Measurements from ENCODE around the gene CIDEB. TPM values are rescaled to one million over a fixed set of nuclear protein-coding genes. Genes with fewer than 3 reads are reported as not detected.

CIDEB gene
- total RNA-seq, 1 donor from 2014 or later, result 18.8 TPM

DNA sequence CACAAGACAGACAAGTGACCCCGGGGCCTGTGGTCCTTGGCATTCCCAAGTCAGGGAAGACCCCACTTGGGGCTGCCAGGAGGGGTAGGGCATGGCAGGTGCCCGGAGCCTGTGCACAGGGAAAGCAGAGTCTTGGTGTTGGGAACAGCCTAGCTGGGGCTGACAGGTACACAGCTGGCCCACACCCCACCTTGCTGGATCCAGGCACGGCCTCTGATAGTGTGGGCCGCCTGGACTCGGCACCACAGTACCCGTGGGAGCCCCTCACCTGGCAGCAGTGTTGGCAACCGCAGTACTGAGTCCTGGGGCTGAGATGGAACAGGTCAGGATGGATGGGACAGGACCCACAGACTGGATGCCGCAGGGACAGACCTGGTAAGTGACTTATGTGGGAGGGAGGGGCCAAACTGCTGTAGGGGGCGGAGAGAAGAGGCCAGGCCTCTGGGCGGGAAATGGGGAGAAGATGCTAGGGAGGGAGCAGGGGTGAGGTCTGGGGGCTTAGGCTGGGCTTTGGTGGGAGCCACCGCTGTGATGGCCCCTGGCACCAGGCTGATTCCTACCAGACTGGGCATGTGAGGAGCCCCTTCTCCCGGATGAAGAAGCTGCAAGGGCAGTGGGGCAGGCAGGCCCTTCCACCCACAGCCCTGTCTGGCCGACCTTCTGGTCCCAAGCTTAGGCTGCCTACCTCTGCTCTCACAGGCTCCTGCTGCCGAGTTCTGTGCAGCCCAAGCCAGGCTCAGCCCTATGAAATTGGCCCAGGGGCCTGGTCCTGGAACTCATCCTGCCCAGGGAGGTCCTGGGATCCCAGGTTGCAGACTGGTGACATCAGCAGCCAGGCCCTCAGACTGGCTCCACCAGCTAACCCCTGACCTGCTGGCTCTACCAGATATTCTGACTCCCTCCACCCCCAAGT is 44.7 kb downstream of the CIDEB start, which contains the start of gene TGM1:
Gene TGM1, minus strand, starts transcription at position 357 of the 913 bp plus-strand sequence. CDS start 825 bp downstream, outside the sequence.
- intact Hi-C loops (cut with DNase I), result no loop called here
- H3K9me3 ChIP-seq, result no peaks in the 10 kb centered on the region
- H3K27me3 ChIP-seq, result no peaks in the 10 kb centered on the region
- DNase-seq (no peak), ATAC-seq (no peak)
- H3K27ac ChIP-seq, result no peak within 1 kb of the TSS
- H3K36me3 ChIP-seq, result peaks cover 28% of the 10 kb centered on the region
- H3K4me1 ChIP-seq, result peaks cover 5% of the 10 kb centered on the region
- H3K4me3 ChIP-seq, result no peak within 1 kb of the TSS
- TF ChIP-seq, protein P1, sequence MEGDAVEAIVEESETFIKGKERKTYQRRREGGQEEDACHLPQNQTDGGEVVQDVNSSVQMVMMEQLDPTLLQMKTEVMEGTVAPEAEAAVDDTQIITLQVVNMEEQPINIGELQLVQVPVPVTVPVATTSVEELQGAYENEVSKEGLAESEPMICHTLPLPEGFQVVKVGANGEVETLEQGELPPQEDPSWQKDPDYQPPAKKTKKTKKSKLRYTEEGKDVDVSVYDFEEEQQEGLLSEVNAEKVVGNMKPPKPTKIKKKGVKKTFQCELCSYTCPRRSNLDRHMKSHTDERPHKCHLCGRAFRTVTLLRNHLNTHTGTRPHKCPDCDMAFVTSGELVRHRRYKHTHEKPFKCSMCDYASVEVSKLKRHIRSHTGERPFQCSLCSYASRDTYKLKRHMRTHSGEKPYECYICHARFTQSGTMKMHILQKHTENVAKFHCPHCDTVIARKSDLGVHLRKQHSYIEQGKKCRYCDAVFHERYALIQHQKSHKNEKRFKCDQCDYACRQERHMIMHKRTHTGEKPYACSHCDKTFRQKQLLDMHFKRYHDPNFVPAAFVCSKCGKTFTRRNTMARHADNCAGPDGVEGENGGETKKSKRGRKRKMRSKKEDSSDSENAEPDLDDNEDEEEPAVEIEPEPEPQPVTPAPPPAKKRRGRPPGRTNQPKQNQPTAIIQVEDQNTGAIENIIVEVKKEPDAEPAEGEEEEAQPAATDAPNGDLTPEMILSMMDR (IDR thresholded peaks at IDR 0.05), result no peak

DNA sequence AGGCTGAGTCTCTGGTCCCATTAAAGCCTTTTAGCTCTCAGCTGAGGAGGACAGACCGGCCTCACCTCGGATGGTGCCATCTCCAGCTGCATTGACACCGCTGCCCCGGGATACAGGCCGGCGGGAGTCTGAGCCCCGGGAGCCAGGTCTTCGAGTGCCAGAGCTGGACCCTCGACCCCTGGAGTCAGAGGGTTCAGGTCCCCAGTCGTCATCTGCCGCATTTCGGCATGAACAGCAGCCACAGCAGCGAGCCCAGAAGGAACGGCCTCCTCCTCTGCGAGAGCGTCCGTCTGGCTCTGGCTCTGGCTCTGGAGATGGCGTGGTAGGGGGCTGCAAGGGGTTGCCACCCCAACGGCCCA is 45.8 kb downstream of the CIDEB start:
- peaks cover 20% of the 10 kb centered on the region for H3K36me3 ChIP-seq
- peaks cover 5% of the 10 kb centered on the region for H3K4me1 ChIP-seq
- TF ChIP-seq, protein P1 (IDR thresholded peaks at IDR 0.05), result no peak
- H3K4me3 ChIP-seq, result no peak overlapping the region
- no peak for DNase-seq
- no peaks in the 10 kb centered on the region for H3K27me3 ChIP-seq
- no peaks in the 10 kb centered on the region for H3K9me3 ChIP-seq
- no peak overlapping the region for H3K27ac ChIP-seq
- ATAC-seq, result no peak
- intact Hi-C loops (cut with DNase I), result no loop called here

DNA sequence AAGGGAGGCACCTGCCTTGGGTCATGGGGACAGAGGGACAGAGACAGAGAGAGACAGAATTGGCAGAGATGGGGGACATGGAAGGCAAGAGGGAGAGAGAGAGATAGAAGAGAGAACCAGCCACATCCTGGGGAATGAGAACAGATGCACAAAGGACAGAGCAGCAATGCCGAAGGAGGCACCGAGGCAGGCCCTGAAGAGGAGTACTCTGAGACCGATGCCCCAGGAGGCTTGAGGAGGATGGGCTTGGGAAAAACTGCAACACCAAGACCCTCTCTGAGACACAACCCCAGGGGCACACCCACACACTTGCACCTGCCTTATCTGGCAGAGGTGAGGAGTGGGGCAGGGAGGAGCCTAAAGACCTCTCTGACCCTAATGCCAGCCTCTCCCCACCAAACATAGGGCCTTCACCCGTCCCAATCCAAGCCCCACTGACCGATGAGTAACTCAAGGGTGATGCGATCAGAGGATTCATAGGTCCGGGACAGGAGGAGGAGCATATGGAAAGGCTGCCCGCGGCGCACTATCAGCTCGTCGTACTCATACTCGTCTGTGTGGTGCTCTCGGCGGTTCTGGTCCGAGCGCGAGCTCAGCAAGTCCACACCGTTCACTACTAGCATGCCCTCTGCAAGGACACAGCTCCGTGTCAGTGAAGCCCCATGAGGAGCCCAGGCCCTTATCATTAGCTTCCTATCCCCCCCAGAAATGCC is 46.4 kb downstream of the CIDEB start:
- H3K9me3 ChIP-seq, result no peaks in the 10 kb centered on the region

DNA sequence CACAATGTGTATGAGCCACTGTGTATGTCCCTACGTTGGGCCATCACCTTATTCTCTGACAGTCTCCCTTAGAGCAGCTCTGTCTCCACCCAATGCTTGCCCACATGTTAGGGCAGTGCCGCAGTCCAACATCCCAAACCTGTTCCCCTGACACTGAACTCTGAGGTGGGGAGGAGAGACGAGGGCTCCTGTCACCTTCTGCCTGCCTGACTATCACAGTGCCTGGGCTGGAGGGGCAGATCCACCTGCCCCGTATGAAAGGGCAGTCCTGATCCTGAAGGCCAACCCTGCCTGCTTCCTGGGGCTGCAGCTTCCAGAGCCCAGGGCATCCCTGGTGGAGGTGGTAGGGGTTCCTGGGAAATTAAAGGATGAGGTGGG is 47.0 kb downstream of the CIDEB start:
- Histone ChIP-seq H3K36me3 (peaks cover 10% of the 10 kb centered on the region), H3K9me3 (no peaks in the 10 kb centered on the region), H3K27ac (no peak overlapping the region), H3K4me3 (no peak overlapping the region), H3K4me1 (peaks cover 5% of the 10 kb centered on the region), H3K27me3 (no peaks in the 10 kb centered on the region)
- ATAC-seq, result no peak
- TF ChIP-seq, protein P1 (IDR thresholded peaks at IDR 0.05), result no peak
- intact Hi-C loops (cut with DNase I), result no loop called here
- DNase-seq, result no peak

More for the DNA sequence above, 46.4 kb downstream of the CIDEB start:
- ATAC-seq (no peak), DNase-seq (no peak)
- Histone ChIP-seq H3K27ac (no peak overlapping the region), H3K27me3 (no peaks in the 10 kb centered on the region), H3K36me3 (peaks cover 15% of the 10 kb centered on the region), H3K4me3 (no peak overlapping the region), H3K4me1 (peaks cover 5% of the 10 kb centered on the region)
- intact Hi-C loops (cut with DNase I), result no loop called here
- TF ChIP-seq, protein P1 (IDR thresholded peaks at IDR 0.05), result no peak

DNA sequence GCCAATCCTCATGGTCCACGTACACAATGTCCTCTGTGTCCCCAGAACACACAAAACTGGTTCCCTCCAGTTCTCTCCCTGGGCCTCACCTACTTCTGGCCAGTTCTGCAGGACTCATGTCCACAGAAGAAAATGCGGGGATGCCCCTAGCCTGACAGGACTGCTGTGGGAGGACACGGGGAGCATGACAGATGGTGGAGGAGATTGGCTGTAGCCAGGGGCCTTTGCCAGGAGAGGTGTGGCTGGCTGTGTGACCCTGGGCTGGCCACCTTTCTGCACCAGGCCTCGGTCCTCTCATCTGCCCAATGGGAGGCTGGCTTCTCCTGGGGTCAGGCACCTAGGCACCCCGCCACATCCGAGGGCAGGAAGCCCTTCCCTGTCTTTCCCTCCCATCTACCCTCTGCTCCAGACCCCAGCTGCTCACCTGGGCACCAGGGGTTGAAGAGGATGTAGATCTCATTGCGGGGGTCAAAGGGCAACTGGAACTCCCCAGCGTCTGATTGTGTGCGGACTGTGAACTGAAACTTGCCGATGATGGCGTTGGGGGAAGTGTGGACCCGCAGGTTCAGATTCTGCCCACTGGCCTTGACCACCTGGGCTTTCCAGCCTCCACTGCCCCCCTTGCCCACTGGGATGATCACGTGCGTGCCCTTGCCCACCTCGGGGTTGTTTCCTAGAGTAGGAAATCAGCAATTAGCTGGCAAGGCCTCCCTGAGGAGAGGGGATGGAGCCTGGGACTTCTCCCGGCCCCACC is 47.6 kb downstream of the CIDEB start:
- ATAC-seq (peak; percentile 40), DNase-seq (no peak)
- Histone ChIP-seq H3K4me3 (no peak overlapping the region), H3K4me1 (peaks cover 5% of the 10 kb centered on the region), H3K27me3 (no peaks in the 10 kb centered on the region), H3K27ac (peak overlapping the region; percentile 63), H3K9me3 (no peaks in the 10 kb centered on the region), H3K36me3 (peaks cover 5% of the 10 kb centered on the region)
- intact Hi-C loops (cut with DNase I), result no loop called here
- TF ChIP-seq, protein P1 (IDR thresholded peaks at IDR 0.05), result no peak
